Subcutaneous adipose tissue (tissue), 4 donors: ENCODE results near the gene PLEKHG1. TPM values are rescaled to one million over a fixed set of nuclear protein-coding genes. Genes with fewer than 3 reads are reported as not detected.

ENCODE experiments used
- total RNA-seq, 4 donors: library from RNA; depleted of rRNA; stranded (reverse); fragments of >200 nt; gene quantifications; one replicate each; pipeline ENCODE4 v1.1.0, GENCODE V29; 2016
- TF ChIP-seq, protein P1 (sequence below): fragments of 450-650 bp; IDR thresholded peaks from one replicate; pipeline ENCODE4 v1.5.1; 2016; ENCODE audit warnings: low read depth, mild to moderate bottlenecking, control low read depth, antibody characterized with exemption, moderate library complexity

The PLEKHG1 gene
- total RNA-seq, 4 donors from 2014 or later: 12.4 to 58.4 (median 32.2) TPM

DNA sequence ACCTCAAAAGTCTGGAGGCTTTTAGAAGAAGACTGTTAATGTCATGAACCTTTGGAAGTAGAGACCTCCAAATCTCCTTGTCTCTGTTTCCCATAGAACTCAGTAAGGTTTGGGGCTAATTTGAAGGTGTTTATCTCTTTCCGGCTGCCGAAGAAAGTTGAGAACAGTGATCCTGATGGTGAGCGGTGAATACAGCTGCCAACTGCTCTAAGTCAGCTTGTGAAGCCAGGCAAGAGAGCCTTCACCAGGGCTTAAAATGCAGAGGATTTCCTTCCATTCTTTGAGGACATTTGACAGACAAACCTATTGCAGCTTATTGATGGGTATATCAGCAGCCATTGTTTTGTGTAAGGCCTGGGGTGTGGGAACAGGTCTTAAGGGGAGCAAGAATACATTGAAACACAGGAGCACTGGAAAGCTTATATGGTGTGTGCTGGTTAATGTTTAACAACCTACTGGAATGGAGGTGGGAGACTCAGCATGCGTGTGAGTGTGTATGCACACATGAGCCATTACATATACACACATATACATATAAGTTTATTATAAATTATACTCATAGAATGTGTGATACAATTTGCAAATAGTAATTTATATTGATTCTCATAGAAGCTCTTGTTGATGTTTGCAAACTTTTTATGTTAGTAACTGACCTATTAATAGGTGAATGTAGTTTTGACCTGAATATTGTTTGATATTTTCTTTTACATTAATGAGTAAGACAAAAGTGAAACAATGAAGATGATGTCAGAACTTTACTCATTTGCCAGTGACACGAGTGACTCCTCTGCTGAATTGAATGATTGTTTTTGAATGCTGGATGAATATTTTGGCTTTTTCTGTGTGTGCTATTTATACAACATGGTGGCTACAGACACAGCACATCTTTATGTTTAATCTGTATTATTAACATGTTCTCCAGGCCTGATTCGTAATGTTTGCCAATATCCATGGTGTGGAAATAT, 18.1 kb downstream of the PLEKHG1 start:
- TF ChIP-seq, protein P1, sequence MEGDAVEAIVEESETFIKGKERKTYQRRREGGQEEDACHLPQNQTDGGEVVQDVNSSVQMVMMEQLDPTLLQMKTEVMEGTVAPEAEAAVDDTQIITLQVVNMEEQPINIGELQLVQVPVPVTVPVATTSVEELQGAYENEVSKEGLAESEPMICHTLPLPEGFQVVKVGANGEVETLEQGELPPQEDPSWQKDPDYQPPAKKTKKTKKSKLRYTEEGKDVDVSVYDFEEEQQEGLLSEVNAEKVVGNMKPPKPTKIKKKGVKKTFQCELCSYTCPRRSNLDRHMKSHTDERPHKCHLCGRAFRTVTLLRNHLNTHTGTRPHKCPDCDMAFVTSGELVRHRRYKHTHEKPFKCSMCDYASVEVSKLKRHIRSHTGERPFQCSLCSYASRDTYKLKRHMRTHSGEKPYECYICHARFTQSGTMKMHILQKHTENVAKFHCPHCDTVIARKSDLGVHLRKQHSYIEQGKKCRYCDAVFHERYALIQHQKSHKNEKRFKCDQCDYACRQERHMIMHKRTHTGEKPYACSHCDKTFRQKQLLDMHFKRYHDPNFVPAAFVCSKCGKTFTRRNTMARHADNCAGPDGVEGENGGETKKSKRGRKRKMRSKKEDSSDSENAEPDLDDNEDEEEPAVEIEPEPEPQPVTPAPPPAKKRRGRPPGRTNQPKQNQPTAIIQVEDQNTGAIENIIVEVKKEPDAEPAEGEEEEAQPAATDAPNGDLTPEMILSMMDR: no peak

DNA sequence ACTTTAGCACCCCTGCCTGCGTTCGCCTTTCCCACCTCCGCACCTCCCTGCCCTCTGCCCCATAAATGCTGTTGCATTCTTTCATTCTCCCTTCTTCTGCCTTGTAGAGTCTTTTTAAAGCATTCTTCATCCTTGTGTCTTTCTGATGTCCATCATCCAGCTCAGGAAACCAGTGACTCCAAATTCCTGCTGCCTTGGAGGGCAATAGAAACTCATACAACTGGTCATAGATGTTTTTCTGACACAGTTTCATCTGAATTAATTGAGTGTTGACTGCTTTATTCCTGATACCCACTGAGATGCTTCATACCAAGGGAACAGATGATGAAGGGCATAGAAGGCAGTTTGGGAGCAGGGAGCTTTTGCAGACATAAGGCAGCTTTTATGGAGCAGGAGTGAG, 19.6 kb downstream of the PLEKHG1 start:
- TF ChIP-seq, protein P1: no peak

DNA sequence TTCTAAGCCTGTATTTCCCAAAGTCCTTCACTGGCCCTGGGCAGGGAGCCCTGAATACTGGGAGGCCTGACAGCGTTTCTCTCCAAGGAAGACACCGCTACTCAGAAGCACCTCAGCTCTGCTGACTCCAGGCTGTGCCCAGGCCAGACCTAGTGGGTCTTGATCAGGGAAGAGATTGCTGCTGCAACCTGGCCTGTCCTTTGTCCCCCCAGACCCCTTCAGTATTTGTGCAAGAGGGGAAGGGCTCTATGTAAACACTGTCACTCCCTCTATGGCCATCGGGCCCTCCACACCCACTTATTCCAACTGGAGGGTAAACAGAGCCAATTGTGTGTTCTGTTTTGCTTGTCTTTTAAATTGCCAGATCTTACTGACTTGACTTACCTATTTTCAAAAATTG, 20.6 kb downstream of the PLEKHG1 start:
- TF ChIP-seq, protein P1: no peak

DNA sequence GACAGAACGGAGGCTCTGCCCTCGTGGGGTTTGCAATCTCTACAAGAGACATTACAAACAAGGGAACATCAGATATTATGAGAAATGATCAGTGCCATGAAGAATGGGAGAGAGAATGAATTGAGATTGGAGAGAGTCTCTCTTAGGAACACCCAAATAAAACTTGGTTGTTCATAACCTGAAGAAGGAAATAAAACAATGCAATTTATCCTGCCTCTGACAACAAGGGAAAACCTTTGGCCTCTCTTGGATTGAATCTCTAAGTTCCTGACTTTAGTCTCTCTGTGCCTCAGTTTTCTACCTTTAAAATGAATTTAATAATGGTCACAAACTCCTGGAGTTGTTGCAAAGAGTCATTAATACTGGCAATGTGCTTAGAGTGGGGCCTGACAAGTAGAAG, 21.1 kb downstream of the PLEKHG1 start:
- TF ChIP-seq, protein P1: no peak

DNA sequence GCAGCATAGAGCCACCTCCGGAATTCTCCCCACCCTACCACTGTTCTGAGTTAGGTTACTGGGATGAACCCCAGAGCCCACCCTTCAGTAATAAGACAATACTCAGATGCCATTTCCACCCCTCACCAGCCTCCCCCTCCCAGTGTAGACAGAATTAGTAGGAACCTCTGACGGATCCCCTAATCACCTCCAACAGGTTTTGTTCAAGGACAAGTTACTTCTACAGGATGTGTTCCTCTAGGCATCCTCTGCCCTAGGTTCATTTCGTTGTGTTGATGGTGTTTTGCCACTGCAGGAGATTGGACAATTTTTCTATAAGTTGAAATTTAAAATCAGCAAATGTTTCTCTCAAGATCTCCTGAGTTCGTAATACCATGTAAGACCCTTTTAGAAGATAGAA, 22.8 kb downstream of the PLEKHG1 start:
- TF ChIP-seq, protein P1: no peak

DNA sequence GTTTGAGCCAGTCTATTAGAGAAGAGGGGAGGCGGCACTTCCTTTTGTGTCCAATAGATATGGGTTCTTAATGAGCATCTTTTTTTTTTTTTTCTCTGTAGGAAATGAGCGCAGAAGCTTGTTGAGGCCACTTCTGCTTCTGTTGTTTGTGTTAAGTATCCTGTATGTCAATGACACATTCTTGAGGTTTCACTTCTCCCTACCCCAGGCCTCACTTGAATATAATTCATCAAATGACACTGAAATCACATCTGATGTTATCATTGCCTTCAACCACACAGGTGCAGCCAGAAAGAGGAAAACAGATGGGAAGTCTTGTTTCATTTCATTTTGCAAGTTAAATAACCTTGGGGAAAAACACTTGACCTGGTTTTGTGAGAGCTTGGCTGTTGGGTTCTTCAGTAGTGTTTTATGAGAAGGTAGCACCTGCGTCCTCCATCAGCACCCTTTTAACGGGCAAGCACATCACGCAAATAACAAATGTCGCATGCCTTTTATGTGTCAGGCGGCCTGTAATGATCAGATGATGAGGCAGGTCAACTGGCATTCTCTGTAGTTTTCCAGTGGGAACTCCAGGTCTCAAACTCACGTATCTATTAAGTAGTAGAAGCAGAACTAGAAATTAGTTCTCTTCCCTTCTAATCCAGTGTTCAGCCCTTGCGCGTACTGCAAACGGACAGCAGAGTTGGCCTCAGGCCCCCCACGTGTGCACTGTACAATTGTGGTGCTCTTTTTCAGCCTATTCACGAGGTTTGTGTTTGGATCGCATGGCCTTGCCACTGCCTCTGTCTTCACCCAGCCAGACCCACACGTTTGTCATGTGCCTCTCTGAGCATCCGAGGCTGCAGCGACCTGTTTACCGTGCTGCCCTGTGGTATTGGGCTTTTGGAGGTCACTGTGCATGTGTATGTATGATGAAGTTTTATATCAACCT, 23.5 kb downstream of the PLEKHG1 start:
- TF ChIP-seq, protein P1: no peak

DNA sequence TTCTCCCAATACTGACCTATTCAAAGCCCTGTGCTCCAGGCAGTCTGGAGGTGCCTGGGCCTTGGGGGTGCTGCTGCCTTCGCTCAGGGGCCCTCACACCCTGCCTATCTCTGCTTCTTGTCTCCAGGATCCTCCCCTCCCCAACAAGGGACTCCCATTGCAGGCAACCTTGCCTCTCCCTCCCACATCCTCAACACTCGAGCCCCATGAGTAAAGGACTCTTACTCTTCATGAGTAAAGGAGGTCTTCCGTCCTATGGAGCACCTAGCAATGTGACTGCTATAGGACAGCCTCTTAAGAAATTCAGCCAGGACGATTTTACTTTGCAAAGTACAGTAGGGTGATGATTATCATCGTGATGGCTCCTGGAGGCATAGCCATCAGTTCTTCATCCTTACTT, 24.5 kb downstream of the PLEKHG1 start:
- TF ChIP-seq, protein P1: no peak
